Stimulated activated CD4-positive, alpha-beta T cell treated with anti-CD3 and anti-CD28 coated beads, Interleukin-4, amount 100 ng/mL, for 48 hours (primary cell): ENCODE results near the gene ODAPH.
A peak's percentile ranks its signal among the peaks of the same experiment; 100 is the strongest.
"Not testable (repeated sequence)": the region's sequence is repeated elsewhere in the genome, so short reads cannot be mapped to it uniquely, and the experiment has no call there.

Experiments
- DNase-seq, 2 donors: peaks; one replicate each; pipeline ENCODE4 v3.0.0-alpha.2; 2020; ENCODE audit warnings: low read depth in 2 of 2

Gene ODAPH, protein sequence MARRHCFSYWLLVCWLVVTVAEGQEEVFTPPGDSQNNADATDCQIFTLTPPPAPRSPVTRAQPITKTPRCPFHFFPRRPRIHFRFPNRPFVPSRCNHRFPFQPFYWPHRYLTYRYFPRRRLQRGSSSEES

GRCh38 chr4:75555294-75556164, at the start of gene ODAPH:
Gene ODAPH, plus strand, starts transcription at chr4:75556066. Its CDS starts 17 bp downstream, at chr4:75556083.
- DNase-seq: peak in 1 of 2 donors; percentile 21

DNA sequence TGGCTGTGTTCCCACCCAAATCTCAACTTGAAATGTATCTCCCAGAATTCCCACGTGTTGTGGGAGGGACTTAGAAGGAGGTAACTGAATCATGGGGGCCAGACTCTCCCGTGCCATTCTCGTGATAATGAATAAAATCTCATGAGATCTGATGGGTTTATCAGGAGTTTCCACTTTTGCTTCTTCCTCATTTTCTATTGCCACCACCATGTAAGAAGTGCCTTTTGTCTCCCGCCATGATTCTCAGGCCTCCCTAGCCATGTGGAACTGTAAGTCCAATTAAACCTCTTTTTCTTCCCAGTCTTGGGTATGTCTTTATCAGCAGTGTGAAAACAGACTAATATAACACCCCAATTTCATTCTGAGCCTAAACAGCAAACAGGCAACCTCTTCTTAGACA, 46.3 kb upstream of the ODAPH start:
- not testable (repeated sequence) for DNase-seq

- no peak for DNase-seq
These were observed 44.0 kb upstream of the ODAPH start for GRCh38 chr4:75511841-75512240.

DNA sequence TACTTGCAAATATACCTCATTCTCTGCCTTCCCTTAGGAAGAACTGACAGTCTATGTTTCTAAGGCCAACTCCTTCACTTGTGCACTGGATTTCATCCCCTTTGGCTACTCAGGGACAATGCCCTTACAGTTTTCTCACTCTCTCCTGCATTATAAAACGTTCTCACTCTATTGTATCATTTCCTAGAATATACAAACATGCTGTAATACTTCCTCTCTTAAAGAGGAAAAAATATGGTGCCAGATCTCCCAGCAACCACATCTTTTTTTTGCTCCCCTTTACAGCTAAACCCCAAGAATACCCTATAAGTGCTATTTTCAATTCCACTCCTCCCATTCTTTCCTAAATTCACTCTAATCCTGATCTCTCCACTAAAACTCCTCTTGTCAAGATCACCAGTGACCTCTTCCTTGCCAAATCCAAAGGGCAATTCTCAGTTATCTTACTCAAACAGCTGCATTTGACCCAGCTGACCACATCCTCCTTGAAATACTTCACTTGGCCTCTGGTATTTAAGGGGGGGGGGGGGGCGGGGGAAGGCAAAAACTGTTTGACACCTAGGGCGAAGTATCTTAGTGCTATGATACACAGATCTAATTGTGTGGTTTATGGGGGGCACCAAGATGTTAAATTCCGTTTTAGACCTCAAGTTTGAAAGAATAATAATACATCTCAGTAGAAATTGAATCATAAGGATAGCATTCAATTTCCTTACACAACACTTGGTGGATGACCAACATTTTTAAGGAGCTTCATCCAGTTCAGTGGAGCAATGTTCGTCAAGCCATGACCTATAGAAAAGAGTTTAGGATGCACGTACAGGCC, 43.3 kb upstream of the ODAPH start:
- no peak for DNase-seq

DNA sequence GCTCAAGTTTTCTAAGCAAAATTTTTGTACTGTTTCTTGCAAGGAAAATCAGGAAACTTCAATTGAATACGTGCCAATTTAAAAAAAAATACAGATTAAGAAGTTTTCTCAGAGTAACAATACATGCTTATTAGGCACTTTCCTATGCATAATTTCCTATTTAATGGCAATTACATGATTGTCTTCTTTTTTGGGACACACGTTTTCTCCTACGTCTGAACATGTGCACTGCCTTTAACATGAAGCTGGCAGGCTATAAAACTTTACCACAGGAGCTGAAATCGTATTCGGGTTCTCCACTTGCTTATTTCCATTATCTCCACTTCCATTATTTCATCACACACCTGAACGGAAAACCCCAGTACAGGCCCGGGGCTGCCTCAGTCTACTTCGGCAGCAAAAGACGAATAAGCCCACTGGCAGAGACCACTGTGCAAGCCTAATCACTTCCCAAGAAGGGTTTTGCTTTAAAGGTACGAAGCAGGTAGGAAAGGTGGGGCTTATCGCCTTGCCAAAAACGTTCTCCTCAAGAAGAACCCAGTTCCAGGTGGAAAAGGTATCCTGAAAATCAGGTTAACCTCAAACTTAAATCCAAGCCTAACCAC, 42.2 kb upstream of the ODAPH start:
- DNase-seq: no peak

DNA sequence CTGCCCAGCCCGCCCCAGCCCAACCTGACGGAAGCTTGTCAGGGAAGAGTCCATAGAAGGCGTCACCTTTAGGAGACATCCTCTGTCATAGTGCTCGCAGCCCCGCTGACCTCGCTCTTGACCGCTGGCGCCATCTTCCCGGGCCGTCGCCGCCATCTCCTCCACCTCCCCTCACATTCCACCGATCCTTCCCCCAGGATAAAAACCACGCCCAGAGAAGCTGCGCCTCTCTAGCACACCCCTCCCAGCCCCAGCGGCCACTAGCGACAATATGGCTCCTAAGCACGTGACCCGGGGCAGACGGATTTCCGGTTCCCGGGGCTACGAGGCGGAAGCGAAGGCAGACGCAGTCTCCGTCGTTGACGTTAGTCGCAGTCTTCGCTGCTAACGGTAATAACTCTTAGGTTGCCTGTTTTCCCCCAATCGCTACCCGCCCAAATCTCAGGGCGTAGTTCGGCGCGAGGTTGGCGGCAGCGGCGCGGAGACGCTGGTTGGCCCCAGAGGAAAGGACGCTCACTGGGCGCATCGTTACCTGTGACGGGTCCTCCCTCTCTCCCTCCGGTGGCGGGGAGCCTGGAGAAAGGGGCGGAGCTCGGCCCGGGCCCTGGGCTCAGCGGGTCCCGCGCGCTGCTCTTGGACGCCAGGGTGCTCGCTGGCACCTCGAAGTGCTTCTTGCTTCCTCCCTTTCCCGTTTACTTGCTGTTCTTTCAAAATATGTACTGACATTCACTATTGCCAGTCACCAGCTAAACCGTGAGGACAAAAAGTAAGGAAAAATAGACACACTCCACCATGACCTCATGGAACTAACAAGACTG, 41.5 kb upstream of the ODAPH start, which contains the start of the genes RCHY1 and THAP6:
Gene RCHY1, minus strand, starts transcription at position 273 of the 818 bp plus-strand sequence. Its CDS starts 117 bp downstream, at position 156.
Gene THAP6, plus strand, starts transcription at position 343 of the 818 bp plus-strand sequence. CDS start 980 bp downstream, outside the sequence.
- peak; percentile 88 to 90 for DNase-seq

DNA sequence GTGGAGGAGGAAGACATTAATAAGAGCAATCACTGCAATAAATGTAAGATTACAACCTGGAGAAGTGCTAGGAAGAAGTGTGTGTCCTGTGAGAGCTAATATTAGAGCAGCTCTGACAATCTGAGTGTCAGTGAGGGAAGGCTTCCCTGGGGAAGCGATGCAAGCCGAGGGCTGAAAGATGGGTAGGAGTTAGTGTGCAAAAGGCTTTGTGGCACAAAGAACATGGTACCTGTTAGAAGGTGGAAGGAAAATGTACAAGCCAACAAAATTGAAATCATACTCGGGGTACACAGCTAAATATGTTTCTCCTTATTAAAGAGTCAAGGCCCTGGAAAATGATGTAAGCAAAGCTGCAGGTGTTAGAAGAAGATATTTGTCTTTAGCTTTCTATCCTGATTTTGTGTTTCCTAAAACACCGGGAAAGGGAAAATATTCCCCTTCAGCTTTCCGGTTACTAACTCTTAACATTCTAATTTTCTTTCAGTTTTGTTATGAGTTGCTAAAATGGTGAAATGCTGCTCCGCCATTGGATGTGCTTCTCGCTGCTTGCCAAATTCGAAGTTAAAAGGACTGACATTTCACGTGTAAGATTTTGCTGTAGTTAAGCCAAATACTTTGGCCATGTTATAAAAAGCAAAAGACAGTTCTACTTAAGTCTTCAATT, 40.8 kb upstream of the ODAPH start:
- DNase-seq: no peak

DNA sequence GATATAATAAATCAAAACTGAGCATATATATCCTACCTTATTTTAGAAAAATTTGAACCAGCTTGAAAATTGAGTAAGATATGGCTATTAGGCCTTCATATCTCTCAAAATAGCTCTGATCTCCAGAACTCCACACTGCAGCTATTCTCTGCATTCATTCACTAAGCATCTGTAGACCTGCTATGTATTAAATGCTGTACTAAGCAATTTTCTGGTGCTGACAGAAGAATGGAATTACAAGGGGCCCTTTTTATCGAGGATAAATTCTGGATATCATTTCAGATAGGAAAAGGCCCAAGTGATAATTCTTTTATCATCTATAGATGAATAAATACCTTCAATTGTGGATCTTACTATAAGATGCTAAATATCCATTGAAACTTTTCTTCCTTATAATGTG, 39.7 kb upstream of the ODAPH start:
- DNase-seq: no peak

- DNase-seq: not testable (repeated sequence)
These were observed 36.4 kb upstream of the ODAPH start for GRCh38 chr4:75519452-75519851.

DNA sequence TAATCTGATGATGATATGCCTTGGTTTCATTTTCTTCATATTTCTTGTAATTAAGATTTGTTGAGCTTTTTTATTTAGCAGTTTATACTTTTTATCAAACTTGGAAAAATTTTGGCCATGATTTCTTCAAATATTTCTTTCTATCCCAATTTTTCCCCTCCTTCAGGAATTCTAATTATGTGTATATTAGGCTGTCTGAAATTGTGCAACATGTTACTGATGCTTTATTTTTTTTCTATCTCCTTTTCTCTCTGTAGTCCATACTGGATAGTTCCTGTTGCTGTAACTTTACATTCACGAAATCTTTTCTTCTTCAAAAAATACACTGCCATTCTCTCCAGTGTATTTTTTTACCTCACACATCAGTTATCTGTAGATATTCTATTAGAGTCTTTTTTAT, 30.8 kb upstream of the ODAPH start:
- no peak for DNase-seq

GRCh38 chr4:75525910-75526309, 30.0 kb upstream of the ODAPH start:
- no peak for DNase-seq

- DNase-seq: no peak
These were observed 28.4 kb upstream of the ODAPH start for GRCh38 chr4:75527482-75527881.

DNA sequence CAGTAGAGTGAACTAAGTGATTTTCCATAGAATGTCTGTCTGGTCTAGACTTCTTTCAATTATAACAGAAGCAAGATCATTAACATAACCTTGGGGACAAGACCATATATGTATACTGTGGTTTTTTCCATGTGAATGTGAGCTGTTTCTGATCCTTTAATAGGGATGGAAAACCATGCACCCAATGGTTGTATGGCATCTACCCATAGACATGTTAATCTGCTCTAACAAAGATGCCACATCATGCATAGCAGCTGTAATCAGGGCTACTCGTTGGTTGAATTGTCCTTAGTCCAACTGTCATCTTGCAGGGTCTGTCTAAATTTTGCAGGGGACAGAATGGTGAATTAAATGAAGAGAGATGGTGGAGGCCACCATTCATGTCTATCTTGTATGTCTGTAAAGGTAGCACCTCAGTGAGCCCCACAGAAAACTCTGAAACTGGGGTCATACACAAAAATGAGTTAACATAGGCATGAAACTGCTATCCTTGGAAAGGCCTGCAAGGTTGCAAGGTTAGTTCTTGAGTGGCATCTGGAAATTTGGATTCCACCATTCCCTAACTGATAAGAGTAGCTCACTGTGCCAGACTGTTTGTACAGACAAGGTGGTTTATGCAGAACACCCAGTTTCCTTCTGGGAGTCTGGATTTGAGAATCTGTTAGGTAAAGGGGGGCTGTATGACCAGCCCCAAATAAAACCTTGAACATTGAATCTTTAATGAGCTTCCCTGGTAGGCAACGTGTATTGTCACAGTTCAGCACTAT, 25.1 kb upstream of the ODAPH start:
- DNase-seq: no peak

- DNase-seq: not testable (repeated sequence)
These were observed 24.2 kb upstream of the ODAPH start for GRCh38 chr4:75531536-75532143.

GRCh38 chr4:75533339-75533887, 22.5 kb upstream of the ODAPH start:
- DNase-seq: not testable (repeated sequence)

DNA sequence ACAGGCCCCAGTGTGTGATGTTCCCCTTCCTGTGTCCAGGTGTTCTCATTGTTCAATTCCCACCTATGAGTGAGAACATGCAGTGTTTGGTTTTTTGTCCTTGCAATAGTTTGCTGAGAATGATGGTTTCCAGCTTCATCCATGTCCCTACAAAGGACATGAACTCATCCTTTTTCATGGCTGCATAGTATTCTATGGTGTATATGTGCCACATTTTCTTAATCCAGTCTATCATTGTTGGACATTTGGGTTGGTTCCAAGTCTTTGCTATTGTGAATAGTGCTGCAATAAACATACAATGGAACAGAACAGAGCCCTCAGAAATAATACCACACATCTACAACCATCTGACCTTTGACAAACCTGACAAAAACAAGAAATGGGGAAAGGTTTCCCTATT, 21.9 kb upstream of the ODAPH start:
- DNase-seq: not testable (repeated sequence)

- DNase-seq: not testable (repeated sequence)
These were observed 18.6 kb upstream of the ODAPH start for GRCh38 chr4:75537308-75537707.

DNA sequence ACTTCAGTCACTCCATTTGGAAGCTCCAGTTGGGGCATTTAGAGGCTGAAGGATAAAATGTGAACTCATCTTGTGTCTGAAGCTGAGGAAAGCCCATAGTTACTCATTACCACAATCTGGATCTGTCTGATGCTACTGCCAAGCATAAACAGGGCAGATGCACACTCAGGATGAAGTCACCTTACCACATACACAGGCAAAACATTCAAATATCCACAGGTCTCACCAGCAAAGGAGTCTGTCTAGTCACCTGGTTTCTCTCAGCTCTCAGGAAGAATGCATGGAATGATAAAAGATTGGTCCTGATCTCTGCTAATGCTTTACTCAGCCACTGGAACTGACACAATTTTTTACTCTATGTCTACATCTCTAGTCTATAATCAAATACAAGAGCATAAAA, 13.0 kb upstream of the ODAPH start:
- no peak for DNase-seq

DNA sequence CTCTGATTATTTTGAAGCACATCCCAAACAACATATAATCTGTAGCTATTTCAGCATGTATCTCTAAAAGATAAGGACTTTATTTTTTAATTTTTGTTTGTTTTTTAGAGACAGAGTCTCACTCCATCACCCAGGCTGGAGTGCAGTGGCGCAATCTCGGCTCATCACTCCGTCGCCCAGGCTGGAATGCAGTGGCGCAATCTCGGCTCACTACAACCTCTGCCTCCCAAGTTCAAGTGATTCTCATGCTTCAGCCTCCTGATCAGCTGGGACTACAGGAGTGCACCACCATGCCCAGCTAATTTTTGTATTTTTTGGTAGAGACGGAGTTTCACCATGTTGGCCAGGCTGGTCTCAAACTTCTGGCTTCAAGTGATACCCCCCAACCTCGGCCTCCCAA, 11.6 kb upstream of the ODAPH start:
- not testable (repeated sequence) for DNase-seq
